ENCODE data around the gene NOL12.

GRCh38 chr22:37674951-37675929 is 10.9 kb upstream of the NOL12 start, which contains the start of gene LGALS1:
- no peak for TF ChIP-seq EZH2 (IDR thresholded peaks at IDR 0.05; ENCODE audit: low read length, unreplicated experiment)
- no peak for TF ChIP-seq EZH2phosphoT487 (IDR thresholded peaks at IDR 0.05; ENCODE audit: borderline replicate concordance, low read length)
- TF ChIP-seq CTCF (conservative IDR thresholded peaks at IDR 0.05; ENCODE audit: low read depth, low read length) = no peak

Measured in PC-3 (cell line).